HG02642 (cell line): ENCODE data around the gene GPR149.

Experiments used
- ATAC-seq: cut with Tn5 transposase; IDR thresholded peaks from one replicate; pipeline ENCODE4 v1.9.1; 2021; ENCODE audit warnings: mild to moderate bottlenecking; ENCODE audit not compliant: unreplicated experiment, poor library complexity

GPR149 gene

GRCh38 chr3:154349223-154349622 lies 80.8 kb downstream of the GPR149 start:
- ATAC-seq: no peak

GRCh38 chr3:154345422-154346122 lies 84.4 kb downstream of the GPR149 start:
- ATAC-seq: no peak

- ATAC-seq: no peak
These were observed 91.4 kb downstream of the GPR149 start for GRCh38 chr3:154338570-154338969.

GRCh38 chr3:154338008-154338407 lies 92.0 kb downstream of the GPR149 start:
- ATAC-seq: no peak

- ATAC-seq: no peak
These were observed 95.0 kb downstream of the GPR149 start for GRCh38 chr3:154334973-154335420.

- no peak for ATAC-seq
These were observed 102.1 kb downstream of the GPR149 start for GRCh38 chr3:154327871-154328270.

GRCh38 chr3:154324919-154325318 lies 105.1 kb downstream of the GPR149 start:
- no peak for ATAC-seq

- peak; percentile 97 for ATAC-seq
These were observed 105.9 kb downstream of the GPR149 start, which contains the start of gene DHX36 for GRCh38 chr3:154323891-154324738. Gene DHX36, minus strand, starts transcription at chr3:154324487. Its CDS starts 71 bp downstream, at chr3:154324416.

GRCh38 chr3:154316974-154317767 lies 112.8 kb downstream of the GPR149 start:
- ATAC-seq: no peak

- ATAC-seq: no peak
These were observed 115.8 kb downstream of the GPR149 start for GRCh38 chr3:154314152-154314551.

- ATAC-seq: no peak
These were observed 119.2 kb downstream of the GPR149 start for GRCh38 chr3:154310840-154311239.

- ATAC-seq: no peak
These were observed 122.6 kb downstream of the GPR149 start for GRCh38 chr3:154307363-154307762.

GRCh38 chr3:154304936-154305335 lies 125.1 kb downstream of the GPR149 start:
- ATAC-seq: no peak

- no peak for ATAC-seq
These were observed 125.7 kb downstream of the GPR149 start for GRCh38 chr3:154304116-154304786.

GRCh38 chr3:154301561-154301960 lies 128.4 kb downstream of the GPR149 start:
- no peak for ATAC-seq

- ATAC-seq: no peak
These were observed 136.0 kb downstream of the GPR149 start for GRCh38 chr3:154294016-154294415.

GRCh38 chr3:154290187-154290586 lies 139.8 kb downstream of the GPR149 start:
- no peak for ATAC-seq
